ENCODE data around the gene KIF26B.

Gene KIF26B

DNA sequence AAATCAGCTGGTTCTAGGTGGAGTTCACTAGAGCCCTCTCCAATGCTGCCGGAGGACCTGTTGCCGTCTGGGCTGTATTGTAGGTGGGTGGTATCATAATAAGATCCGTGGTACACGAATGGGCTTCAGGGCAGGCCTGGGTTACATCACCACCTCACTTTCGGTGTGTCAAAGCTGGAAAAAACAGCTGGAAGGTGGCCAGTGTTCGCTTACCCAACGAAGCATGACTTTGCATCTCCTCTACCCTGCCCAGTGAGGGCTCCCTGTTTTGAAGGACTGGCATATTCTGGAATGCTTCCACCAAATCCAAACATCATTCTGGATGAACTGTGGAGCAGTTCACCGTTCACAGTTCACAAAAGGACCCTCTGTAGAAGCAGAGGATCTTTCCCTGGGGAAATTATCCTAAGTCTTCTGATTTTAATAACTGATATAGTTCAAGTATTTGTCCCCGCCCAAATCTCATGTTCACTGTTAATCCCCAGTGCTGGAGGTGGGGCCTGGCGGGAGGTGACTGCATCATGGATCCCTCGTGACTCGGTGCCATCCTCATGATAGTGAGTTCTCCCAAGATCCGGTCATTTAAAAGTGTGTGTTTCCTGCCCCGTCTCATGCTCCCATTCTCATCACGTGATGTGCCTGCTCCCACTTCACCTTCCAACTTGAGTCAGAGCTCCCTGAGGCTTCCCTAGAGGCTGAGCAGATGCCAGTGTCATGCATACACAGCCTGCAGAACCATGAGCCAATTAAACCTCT is 429.0 kb downstream of the KIF26B start:
- CTCF ChIA-PET: no interaction called here
- H3K4me3 ChIP-seq (ENCODE audit: control insufficient read depth in 1 of 7, extremely low read depth in 1 of 7, insufficient read depth in 4 of 7, low read depth in 2 of 7, low read length in 6 of 7): no peak overlapping the region

DNA sequence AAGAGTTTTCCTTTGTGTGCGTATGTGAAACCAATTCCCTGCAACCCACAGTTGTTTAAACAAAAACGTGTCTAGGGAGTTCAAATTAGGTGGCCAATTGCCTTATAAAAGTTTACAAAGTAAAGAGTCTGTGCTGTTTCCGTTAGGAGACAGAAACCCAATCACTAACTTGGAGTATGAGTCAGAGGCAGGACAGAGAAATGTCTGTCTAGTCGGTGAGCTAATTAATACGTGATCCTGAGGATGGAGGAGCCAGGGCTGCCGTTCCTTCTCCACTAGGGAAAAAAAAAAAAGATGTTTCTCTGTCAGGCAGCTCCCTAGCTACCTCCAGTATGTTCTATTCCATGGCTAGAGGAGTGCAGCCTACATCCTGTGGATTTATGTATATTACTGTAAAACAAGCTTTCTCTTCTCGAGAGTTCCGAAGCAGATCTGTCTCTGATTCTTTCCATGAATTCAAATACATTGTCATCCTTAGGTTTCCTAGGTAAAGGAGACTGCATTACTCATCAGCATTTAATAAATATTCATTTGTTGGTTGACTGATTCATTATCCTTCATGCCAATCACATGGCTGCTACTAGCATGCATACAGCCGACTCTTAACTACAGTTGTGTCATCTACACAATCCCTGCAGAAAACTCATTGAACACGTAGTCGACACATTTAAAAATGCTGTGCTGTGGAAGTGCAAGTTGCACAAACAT is 430.6 kb downstream of the KIF26B start:
- Histone ChIP-seq H3K27me3 (replicated peaks in 2 of 5; ENCODE audit: control insufficient read depth in 4 of 5, insufficient read depth in 5 of 5, low read length in 4 of 5) (peaks cover 0 to 1% (median 0%) of the 10 kb centered on the region in 5 experiments), H3K4me3 (ENCODE audit: control insufficient read depth in 1 of 7, extremely low read depth in 1 of 7, insufficient read depth in 4 of 7, low read depth in 2 of 7, low read length in 6 of 7) (no peak overlapping the region), H3K27ac (ENCODE audit: insufficient read depth in 1 of 2, low read depth in 1 of 2, low read length in 2 of 2, poor library complexity in 1 of 2, severe bottlenecking in 2 of 2) (no peak overlapping the region), H3K36me3 (ENCODE audit: control insufficient read depth in 4 of 4, insufficient read depth in 4 of 4, low read length in 3 of 4) (no peaks in the 10 kb centered on the region), H3K9me3 (ENCODE audit: control extremely low read depth in 1 of 5, control insufficient read depth in 4 of 5, insufficient read depth in 2 of 5, low read depth in 1 of 5, low read length in 4 of 5) (no peaks in the 10 kb centered on the region), H3K4me1 (ENCODE audit: control extremely low read depth in 1 of 4, control insufficient read depth in 4 of 4, insufficient read depth in 4 of 4, low read length in 3 of 4) (peaks cover 0 to 7% (median 3%) of the 10 kb centered on the region in 4 experiments)
- whole genome bisulfite sequencing (ENCODE audit: insufficient coverage): 98% methylated on average over 6 of the region's 11 CpGs
- DNase-seq: no peak
- CTCF ChIA-PET: no interaction called here
- POLR2A ChIA-PET: no interaction called here

More for the DNA sequence above, 429.0 kb downstream of the KIF26B start:
- 59% methylated on average over 15 of the region's 15 CpGs for WGBS (ENCODE audit: insufficient coverage)
- POLR2A ChIA-PET: no interaction called here
- no peaks in the 10 kb centered on the region for H3K36me3 ChIP-seq (ENCODE audit: control insufficient read depth in 4 of 4, insufficient read depth in 4 of 4, low read length in 3 of 4)
- H3K9me3 ChIP-seq (ENCODE audit: control extremely low read depth in 1 of 5, control insufficient read depth in 4 of 5, insufficient read depth in 2 of 5, low read depth in 1 of 5, low read length in 4 of 5): no peaks in the 10 kb centered on the region
- DNase-seq: peak; percentile 30 to 72 (median 66)
- peaks cover 0 to 9% (median 6%) of the 10 kb centered on the region in 4 experiments for H3K4me1 ChIP-seq (ENCODE audit: control extremely low read depth in 1 of 4, control insufficient read depth in 4 of 4, insufficient read depth in 4 of 4, low read length in 3 of 4)
- H3K27me3 ChIP-seq (replicated peaks in 2 of 5; ENCODE audit: control insufficient read depth in 4 of 5, insufficient read depth in 5 of 5, low read length in 4 of 5): peaks cover 0 to 1% (median 0%) of the 10 kb centered on the region in 5 experiments
- no peak overlapping the region for H3K27ac ChIP-seq (ENCODE audit: insufficient read depth in 1 of 2, low read depth in 1 of 2, low read length in 2 of 2, poor library complexity in 1 of 2, severe bottlenecking in 2 of 2)

DNA sequence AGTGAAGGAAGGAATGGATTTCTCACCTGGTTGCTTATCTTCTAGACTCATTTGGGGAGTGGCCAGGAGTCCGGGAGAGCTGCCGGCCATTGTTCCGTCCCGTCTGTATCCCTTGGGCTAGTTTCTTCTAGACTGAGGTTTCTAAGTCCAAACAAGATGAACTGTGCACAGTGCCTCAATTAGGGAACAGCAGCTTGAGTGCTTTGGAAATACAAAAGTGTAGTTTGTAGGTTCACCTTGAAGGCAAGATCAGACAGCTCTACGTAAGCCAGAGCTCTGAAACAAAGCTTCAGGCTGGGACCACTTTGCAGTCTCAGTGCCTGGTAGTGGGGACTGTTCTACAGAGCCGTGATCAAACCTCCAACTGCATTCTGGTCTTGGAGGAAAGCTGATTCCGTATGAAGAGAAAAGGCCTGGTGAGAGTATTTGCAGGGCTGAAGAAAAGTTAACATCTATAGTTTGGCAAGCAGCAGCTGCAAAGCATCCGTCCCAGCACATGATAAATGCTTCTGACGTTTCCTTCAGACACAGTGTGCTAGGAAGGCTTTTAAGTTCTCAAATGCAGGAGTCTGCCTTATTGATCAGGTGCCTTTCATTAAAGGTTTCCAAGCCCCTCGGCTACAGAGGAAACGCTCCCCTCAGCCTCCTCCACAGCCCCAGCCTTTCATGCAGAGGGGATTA is 432.8 kb downstream of the KIF26B start:
- Histone ChIP-seq H3K27me3 (replicated peaks in 2 of 5; ENCODE audit: control insufficient read depth in 4 of 5, insufficient read depth in 5 of 5, low read length in 4 of 5) (peaks cover 0 to 1% (median 0%) of the 10 kb centered on the region in 5 experiments), H3K36me3 (ENCODE audit: control insufficient read depth in 4 of 4, insufficient read depth in 4 of 4, low read length in 3 of 4) (no peaks in the 10 kb centered on the region), H3K27ac (ENCODE audit: insufficient read depth in 1 of 2, low read depth in 1 of 2, low read length in 2 of 2, poor library complexity in 1 of 2, severe bottlenecking in 2 of 2) (no peak overlapping the region), H3K4me3 (ENCODE audit: control insufficient read depth in 1 of 7, extremely low read depth in 1 of 7, insufficient read depth in 4 of 7, low read depth in 2 of 7, low read length in 6 of 7) (no peak overlapping the region), H3K9me3 (ENCODE audit: control extremely low read depth in 1 of 5, control insufficient read depth in 4 of 5, insufficient read depth in 2 of 5, low read depth in 1 of 5, low read length in 4 of 5) (no peaks in the 10 kb centered on the region), H3K4me1 (ENCODE audit: control extremely low read depth in 1 of 4, control insufficient read depth in 4 of 4, insufficient read depth in 4 of 4, low read length in 3 of 4) (peaks cover 0 to 7% (median 3%) of the 10 kb centered on the region in 4 experiments)
- ChIA-PET POLR2A (no interaction called here), CTCF (interaction anchor here (0.9 kb wide), 1 partner anchor 11 kb away, joined by 3 read pairs; no protein-coding TSS in a partner anchor)
- 66% methylated on average over 10 of the region's 11 CpGs for WGBS (ENCODE audit: insufficient coverage)
- no peak for DNase-seq

DNA sequence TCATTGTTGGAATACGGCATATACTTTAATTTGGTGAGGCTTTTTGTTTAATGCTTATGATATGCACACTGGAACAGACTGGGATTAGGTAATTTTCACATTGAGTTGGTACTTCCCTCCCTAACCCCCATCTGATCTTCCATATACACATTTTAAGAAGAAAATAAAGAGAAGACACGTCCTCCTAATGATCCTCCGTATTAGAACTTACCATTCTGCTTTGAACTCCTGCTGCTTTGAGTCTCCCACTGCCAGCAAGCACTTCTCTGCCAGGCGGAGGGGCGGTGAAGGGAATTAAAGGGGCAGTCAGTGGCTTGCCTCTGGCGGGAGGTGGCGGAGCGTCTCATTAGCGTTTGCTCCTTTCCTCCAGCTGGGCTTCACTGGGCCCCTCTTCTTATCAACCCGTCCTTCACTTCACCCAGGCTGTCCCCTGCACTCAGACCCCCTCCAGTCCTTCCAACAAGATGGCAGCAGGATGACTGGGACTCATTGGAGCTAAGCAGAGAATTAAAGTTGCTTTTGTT is 433.4 kb downstream of the KIF26B start:
- Histone ChIP-seq H3K4me3 (ENCODE audit: control insufficient read depth in 1 of 7, extremely low read depth in 1 of 7, insufficient read depth in 4 of 7, low read depth in 2 of 7, low read length in 6 of 7) (no peak overlapping the region), H3K36me3 (ENCODE audit: control insufficient read depth in 4 of 4, insufficient read depth in 4 of 4, low read length in 3 of 4) (no peaks in the 10 kb centered on the region), H3K27me3 (replicated peaks in 2 of 5; ENCODE audit: control insufficient read depth in 4 of 5, insufficient read depth in 5 of 5, low read length in 4 of 5) (peaks cover 0 to 1% (median 0%) of the 10 kb centered on the region in 5 experiments), H3K27ac (ENCODE audit: insufficient read depth in 1 of 2, low read depth in 1 of 2, low read length in 2 of 2, poor library complexity in 1 of 2, severe bottlenecking in 2 of 2) (no peak overlapping the region), H3K4me1 (ENCODE audit: control extremely low read depth in 1 of 4, control insufficient read depth in 4 of 4, insufficient read depth in 4 of 4, low read length in 3 of 4) (peaks cover 0 to 7% (median 3%) of the 10 kb centered on the region in 4 experiments), H3K9me3 (ENCODE audit: control extremely low read depth in 1 of 5, control insufficient read depth in 4 of 5, insufficient read depth in 2 of 5, low read depth in 1 of 5, low read length in 4 of 5) (no peaks in the 10 kb centered on the region)
- ChIA-PET POLR2A (no interaction called here), CTCF (interaction anchor here (0.9 kb wide), 1 partner anchor 11 kb away, joined by 3 read pairs; no protein-coding TSS in a partner anchor)
- 98% methylated on average over 9 of the region's 10 CpGs for WGBS (ENCODE audit: insufficient coverage)
- DNase-seq: no peak

DNA sequence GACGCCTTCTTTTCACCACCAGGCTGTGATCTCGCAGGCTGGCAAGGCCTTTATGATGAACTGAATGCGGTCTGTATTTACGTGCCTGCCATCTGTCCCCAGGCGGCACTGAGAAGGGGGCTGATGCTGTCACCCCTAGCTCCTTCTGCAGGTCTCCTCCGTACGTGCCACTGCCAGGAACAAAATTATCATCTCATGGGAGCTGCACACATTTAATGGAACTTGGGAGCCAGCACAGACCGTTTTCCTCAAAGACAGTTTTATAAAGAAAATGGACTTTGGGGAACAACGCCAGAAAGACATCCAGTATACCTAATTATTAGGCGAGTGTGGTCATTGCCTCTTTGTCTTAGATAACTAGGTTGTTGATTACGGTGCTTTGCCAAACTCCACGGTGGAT is 434.5 kb downstream of the KIF26B start:
- H3K9me3 ChIP-seq (ENCODE audit: control extremely low read depth in 1 of 5, control insufficient read depth in 4 of 5, insufficient read depth in 2 of 5, low read depth in 1 of 5, low read length in 4 of 5): no peaks in the 10 kb centered on the region
- POLR2A ChIA-PET: no interaction called here
- no peak for DNase-seq

DNA sequence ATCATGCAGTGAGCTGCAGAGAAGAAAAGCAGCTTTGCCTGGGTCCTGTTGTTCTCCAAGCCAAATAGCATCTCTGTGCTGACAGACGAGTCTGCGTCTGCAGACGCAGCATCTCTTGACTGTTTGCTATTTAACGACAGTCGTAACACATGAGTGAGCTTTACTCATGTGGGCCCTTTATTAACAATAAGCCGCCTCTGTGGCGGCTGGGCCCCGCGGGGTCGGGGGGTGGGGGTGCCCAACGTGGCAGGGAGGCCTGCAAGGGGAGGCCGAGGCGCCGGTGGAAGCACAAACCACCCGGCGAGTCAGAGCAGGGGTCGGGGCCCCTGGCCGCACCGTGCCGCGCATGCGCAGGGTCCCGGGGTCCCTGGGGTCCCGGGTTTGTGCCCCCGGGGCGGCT is 435.1 kb downstream of the KIF26B start:
- Histone ChIP-seq H3K4me1 (ENCODE audit: control extremely low read depth in 1 of 4, control insufficient read depth in 4 of 4, insufficient read depth in 4 of 4, low read length in 3 of 4) (no peaks in the 10 kb centered on the region), H3K9me3 (ENCODE audit: control extremely low read depth in 1 of 5, control insufficient read depth in 4 of 5, insufficient read depth in 2 of 5, low read depth in 1 of 5, low read length in 4 of 5) (no peaks in the 10 kb centered on the region), H3K27me3 (replicated peaks in 2 of 5; ENCODE audit: control insufficient read depth in 4 of 5, insufficient read depth in 5 of 5, low read length in 4 of 5) (peaks cover 0 to 1% (median 0%) of the 10 kb centered on the region in 5 experiments), H3K36me3 (ENCODE audit: control insufficient read depth in 4 of 4, insufficient read depth in 4 of 4, low read length in 3 of 4) (no peaks in the 10 kb centered on the region), H3K4me3 (ENCODE audit: control insufficient read depth in 1 of 7, extremely low read depth in 1 of 7, insufficient read depth in 4 of 7, low read depth in 2 of 7, low read length in 6 of 7) (no peak overlapping the region), H3K27ac (ENCODE audit: insufficient read depth in 1 of 2, low read depth in 1 of 2, low read length in 2 of 2, poor library complexity in 1 of 2, severe bottlenecking in 2 of 2) (no peak overlapping the region)
- 96% methylated on average over 25 of the region's 26 CpGs for WGBS (ENCODE audit: insufficient coverage)
- ChIA-PET CTCF (no interaction called here), POLR2A (no interaction called here)
- no peak for DNase-seq

More for the DNA sequence above, 434.5 kb downstream of the KIF26B start:
- 96% methylated on average over 12 of the region's 12 CpGs for WGBS (ENCODE audit: insufficient coverage)
- Histone ChIP-seq H3K4me3 (ENCODE audit: control insufficient read depth in 1 of 7, extremely low read depth in 1 of 7, insufficient read depth in 4 of 7, low read depth in 2 of 7, low read length in 6 of 7) (no peak overlapping the region), H3K4me1 (ENCODE audit: control extremely low read depth in 1 of 4, control insufficient read depth in 4 of 4, insufficient read depth in 4 of 4, low read length in 3 of 4) (no peaks in the 10 kb centered on the region), H3K27me3 (replicated peaks in 2 of 5; ENCODE audit: control insufficient read depth in 4 of 5, insufficient read depth in 5 of 5, low read length in 4 of 5) (peaks cover 0 to 1% (median 0%) of the 10 kb centered on the region in 5 experiments), H3K36me3 (ENCODE audit: control insufficient read depth in 4 of 4, insufficient read depth in 4 of 4, low read length in 3 of 4) (no peaks in the 10 kb centered on the region), H3K27ac (ENCODE audit: insufficient read depth in 1 of 2, low read depth in 1 of 2, low read length in 2 of 2, poor library complexity in 1 of 2, severe bottlenecking in 2 of 2) (no peak overlapping the region)
- CTCF ChIA-PET: no interaction called here

Data from common myeloid progenitor, CD34-positive (primary cell).